Measurements from ENCODE around the gene THAP12.
A peak's percentile ranks its signal among the peaks of the same experiment; 100 is the strongest.
"Not testable (repeated sequence)": the region's sequence is repeated elsewhere in the genome, so short reads cannot be mapped to it uniquely, and the experiment has no call there.

THAP12 gene

DNA sequence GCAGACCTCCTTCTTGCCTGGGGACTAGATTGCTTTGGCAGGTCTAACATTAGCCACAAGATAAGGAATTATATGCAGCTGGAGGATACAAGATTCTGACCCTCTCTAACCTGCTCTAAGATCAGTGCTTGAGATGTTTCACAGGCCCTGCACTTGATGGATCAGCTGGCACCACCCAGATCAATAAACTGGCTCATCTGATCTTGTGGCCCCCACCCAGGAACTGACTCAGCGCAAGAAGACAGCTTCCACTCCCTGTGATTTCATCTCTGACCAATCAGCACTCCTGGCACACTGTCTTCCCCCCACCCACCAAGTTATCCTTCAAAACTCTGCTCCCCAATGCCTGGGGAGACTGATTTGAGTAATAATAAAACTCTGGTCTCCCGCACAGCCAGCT is 57.6 kb downstream of the THAP12 start:
- DNase-seq: peak in 1 of 5 donors; percentile 18

DNA sequence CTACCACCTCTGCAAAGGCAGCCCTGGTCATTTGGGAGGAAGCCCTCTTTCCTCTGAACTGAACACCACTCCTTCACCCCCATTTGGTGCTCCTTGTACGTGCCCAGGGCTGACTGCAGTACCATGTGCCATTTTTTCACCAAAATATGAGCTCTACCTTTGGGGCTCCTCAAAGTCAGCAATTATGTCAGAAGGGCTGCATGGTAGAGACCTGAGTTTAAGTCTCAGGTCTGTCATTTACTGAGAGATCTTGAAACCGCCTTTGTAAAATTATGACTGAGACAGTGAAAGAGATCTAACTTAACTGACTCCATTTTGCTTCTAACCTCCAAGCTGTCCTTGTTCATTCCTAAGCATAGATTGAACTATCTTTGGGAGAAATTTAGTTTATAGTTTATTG is 58.0 kb downstream of the THAP12 start:
- no peak for DNase-seq

DNA sequence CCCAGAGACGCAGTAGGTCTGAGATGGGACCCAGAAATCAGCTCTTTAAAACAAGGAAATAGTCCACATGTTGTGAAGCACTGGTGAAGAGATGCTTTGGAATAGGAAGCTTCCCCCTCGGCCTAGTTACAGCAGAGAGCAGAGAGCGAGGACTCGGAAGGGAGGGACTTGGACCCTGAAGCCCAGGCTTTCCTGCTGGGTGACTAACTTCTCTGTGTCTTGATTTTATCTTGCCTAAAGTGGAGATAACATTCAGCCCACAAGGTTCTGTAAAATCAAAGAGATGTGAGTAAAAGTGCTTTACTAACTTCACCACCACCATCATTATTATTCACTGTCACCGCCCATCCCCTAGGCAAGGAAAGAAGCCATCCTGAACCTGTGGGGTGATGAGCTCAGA is 58.4 kb downstream of the THAP12 start:
- DNase-seq: peak in 1 of 5 donors; percentile 9

DNA sequence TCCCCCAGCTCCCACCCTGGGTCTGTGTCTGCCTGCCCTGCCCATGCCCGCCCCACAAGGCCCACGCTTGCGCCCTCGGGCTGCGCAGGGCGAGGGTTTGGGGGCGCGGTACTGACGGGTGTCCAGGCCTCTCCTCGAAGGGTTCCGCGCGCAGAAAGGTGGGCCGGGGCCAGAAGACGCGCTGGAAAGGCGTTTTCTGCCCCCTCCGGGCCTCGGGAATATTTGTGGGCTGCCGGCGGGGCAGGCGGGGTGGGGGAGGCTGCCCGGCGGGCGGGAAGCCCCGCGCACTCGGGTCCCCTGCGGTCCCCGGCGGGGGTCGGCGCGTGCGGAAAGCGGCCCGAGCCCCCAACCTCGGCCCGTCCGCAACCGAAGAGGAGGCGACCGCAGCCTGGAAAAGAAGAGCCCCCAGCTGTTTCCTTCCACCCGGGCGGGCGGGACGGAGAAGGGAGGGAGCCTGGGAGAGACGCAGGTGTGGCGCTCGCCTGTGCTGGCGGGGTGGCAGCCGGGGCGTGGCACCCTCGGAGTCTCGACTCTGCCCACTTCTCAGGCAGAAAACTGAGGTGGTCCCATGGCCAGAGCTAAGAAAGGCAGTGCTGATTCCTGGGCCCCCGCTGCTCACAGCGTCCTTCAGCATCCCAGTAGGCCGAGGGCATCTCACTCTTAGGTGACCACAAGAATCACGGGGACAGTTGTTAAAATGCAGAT is 59.0 kb downstream of the THAP12 start:
- DNase-seq: no peak

DNA sequence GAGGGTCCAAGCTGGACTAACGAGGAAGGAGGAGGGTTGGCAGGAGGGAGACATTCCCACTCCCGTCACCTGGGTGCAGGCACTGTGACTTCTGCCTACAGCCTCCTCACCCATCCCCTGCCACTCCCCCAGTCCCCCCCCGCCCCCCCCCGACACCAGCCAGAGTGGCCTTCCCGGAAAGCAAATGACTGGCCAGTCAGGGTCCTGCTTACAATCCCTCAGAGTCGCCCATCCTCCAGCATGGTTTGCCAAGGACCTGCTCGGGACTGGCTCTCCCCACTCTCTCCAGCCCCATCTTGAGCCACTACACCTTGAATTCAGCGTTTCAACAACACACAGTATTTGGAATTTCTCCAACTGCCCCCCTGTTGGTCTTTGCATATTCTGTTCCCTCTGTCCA is 59.6 kb downstream of the THAP12 start:
- no peak for DNase-seq

DNA sequence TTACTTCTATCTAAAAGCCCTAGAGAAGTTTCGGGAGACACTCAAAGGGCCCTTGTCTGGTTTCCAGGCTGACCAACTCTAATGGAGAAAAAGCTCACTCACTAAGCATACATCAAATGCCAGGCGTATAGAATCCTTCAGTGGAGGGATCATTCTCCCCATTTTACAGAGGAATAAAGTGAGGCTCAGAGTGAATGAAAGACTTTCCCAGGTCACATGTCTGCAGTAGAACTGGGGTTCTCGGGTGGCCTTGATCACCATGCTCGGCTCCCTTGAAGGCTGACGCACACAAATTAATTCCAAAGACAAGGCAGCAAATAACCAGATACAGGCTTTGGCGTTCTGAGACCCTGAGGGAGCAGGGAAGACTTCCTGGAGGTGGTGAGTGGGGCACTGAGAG is 60.0 kb downstream of the THAP12 start:
- DNase-seq: no peak

DNA sequence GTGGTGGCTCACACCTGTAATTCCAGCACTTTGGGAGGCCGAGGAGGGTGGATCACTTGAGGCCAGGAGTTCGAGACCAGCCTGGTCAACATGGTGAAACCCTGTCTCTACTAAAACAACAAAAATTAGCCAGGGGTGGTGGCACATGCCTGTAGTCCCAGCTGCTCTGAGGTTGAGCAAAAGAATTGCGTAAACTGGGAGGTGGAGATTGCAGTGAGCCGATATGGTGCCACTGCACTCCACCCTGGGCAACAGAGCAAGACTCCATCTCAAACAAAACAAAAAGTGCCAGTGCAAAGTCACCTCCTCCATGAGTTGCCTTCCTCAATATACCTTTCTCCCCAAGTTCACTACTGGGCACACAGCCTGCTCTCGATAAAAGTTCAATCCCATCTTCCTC is 61.1 kb downstream of the THAP12 start:
- DNase-seq: not testable (repeated sequence)

DNA sequence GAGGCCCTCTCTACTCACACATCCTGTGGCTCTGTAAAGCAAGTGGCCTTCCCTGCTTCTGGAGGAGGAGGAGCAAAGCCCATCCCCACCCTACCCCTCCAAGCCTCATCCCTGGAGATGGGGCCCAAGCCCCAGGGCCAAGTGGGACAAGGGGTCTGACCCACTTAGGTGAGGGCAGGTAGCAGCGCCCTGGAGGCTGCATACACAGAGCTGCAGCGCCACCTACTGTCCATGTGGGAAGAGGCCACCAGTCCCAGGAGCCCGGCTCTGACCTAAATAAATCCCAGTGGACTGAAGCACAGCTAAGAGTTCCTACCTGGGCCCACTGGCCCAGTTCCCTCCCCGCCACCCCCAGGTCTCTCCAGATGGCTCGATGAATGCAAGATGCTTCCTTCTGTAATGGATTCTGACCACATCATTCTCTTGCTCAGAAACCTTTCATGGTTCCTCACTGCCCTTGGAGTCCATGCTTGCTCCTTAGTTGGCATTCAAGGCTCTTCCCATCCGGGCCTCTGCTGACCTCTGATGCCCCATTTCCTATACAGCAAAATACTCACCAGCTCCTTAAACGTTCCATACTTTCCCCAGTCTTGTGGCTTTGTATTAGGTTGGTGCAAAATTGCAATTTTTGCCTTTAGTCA is 62.1 kb downstream of the THAP12 start:
- DNase-seq: peak; percentile 68 to 85 (median 75)

DNA sequence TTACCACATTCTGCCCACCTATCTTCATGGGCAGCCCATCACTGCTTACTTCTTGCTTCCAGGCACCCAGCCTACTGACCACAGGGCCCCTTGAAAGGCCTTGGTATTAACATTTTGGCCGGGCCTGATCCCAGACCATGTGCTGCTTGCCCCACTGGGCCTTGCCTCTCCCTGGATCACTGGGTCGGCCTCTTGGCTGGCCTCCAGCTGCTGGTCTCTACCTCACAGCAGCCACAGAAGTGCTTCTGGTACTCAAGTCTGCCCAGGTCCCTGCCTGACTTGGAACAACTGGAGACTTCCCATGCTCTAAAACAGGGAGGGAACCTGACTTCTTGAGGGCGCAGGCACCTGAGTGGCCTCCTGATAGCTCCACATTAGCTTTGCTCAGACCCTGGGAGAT is 63.6 kb downstream of the THAP12 start:
- no peak for DNase-seq

DNA sequence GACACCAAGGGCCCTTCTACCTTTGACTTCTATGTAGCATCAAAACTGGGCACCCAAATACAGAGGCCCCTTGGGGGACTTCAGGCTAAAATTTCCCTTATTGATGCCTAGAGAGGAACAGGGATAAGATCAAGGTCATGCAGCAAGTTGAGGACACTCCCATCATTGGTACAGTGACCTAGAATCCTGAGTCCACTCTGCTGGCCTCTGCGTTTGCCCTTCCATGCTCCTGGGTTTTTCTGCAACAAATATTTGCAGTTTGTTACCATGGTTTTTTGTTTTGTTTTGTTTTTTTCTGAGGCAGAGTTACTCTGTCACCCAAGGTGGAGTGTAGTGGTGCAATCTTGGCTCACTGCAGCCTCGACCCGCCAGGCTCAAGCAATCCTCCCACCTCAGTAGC is 64.2 kb downstream of the THAP12 start:
- no peak for DNase-seq

DNA sequence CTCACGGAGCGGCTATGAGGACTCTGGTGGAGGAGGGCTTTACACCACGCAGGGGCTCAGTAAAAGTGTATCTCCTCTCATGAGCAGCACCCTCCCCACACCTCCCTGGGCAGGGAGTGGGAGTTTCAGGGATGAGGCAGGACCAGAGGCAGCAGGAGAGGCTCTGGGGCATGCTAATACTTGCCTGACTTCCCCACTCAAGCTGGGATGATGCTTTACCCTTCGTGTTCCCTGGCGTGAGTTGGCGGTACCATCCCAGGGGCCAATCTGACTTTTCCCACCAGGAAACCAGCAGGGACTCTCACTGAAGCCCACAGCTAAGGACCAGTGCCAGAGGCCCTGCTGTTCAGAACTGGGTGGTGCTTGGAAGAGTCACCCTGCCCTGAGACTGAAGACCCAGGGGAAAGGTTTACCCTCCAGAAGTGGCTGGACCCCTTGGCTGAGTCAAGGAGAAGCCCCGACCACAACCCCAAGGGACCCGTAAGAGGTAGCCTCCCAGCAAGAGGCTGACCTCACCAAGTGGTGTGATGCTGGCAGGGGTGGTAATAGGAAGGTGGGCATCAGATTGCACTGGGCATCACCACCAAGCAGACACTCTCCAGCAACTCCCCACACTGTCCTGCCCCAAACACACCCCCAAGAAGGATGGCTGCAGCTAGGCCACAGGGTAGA is 65.6 kb downstream of the THAP12 start:
- no peak for DNase-seq

DNA sequence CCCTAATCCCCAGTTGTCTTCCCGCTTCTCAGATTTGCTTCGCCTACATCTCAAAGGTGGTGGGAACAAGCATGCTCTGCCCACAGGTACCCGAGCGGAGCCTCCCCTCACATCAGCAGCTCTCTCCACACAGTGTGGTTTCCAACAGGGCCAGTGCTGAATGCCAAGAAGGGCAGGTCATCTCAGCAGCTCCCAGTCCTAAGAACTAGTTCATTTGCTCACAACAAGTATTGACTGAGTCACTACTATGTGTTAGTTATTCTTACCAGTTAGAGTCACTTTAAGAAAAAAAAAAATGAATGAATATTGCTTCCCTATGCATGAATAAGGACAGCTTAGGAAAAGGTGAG is 66.2 kb downstream of the THAP12 start:
- DNase-seq: no peak

DNA sequence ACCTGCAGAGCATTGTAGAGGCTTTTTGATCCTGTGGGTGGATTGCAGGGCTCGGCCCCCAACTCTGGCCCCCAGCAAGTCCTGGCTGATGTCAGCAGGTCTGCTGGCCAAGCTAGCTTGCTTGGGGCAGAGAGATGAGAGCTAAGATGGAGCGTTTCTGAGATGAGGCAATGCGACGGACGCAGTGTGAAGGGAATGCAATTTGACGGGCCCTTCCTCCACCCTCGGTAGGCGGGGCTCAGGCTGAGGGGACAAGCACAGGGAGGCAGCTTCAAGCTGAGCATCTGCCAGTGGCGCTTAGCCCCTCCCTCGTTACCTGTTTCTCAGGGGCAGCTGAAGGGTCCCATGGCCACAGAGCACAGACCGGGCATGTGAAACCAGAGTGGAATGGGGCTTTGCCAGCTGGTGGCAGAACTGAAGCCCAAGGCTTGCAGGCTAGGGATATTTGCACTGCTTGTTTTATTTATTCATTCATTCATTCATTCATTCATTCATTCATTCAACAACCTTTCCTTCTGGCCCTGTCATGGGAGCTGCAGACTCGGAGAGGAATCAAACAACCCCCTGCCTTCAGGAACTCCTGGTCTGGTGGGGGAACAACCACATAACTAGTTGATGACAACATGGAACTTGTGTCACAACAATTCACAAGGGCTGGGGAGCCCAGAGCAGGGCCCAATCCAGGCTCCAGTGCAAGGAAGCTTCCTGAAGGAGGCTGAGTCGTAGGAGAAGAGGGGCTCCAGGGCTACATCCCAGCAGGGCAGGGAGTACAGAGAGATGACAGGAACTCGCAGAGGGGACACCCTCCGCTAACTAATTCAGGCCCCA is 66.8 kb downstream of the THAP12 start:
- no peak for DNase-seq

DNA sequence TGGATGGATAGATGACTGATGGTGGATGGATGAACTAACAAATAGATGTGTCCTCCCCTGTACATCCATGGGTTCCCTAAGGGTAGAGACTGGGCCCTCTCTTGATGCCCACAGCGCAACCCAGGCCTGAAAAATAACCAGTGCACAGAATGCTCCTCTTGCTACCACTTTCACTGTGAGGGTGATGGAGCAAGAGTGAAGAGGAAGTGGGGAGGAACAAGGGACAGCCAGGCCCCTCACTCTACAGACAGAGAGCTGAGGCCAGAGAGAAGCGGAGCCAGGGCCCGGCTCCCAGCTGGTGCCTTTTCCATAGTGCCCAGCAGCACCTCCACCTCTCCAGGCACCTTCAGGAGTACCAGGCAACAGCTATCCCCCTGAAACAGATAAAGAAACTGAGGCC is 67.7 kb downstream of the THAP12 start:
- no peak for DNase-seq

DNA sequence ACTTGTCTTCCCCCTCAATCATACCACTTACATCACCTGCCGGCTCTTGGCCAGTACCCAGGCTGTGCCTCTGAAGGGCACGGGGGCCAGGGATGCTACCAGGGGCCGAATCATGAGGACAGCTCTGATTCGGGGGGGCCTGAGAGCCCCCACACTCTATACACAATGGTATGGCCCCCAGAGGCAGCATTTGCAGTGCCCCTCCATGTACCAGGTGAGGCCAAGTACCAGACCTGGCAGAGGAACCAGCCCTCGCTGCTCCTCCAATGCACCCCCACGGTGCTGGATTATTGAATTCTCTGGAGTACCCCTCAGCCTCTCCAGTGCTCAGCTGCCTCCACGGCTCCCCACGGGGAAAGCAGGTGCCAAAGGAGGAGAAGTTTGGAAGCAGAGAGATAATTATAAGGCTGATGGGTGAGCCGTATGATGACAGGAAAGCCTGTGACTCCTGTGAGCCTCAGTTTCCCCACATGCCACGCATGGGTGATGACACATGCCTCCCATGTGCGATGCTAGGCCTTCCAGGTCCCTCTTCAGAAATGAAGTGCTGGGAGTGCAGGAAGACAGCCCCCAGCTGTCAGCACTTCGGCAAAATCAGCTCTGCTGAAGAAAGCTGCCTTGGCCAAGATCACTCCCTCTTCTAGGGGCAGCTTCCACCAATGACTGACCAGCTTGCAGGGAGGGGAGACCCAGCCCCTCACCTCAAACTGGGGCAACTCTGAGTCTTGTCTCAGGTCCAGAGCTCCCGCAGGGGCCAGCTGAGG is 69.9 kb downstream of the THAP12 start:
- DNase-seq: no peak

DNA sequence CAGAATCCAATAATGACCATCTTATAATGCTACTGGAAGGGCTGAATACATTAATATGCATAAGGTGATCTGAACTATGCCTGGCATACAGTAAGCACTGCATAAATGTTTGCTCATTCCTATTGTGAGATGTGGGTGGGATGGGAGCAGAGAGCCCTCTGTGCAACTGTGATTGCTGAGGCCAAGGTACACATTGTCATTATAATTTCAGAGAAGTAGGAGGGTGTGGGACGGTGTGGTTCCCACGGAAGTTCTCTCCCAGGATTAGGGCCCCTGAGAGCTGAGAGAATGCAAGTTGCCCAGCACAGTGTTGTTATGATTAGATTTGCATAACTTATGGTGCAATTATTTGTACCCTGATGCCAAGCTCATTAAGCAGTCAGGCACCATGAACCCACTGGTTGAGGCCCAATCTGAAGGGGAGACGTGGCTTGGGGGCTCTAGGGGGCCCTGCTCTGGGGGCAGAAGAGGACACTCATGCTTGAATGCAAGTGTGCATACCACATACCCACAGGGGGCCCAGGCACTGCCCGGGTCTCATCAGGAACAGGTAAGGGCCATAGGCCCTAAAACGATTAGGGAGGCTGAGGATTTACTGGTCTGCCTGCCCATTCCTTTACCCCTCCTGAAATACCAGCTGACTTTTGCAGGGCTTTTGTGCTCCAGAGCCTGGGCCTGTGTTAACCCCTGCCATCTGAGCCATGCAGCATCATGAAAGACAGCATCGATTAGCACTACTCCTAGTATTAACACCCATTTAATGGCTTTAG is 72.8 kb downstream of the THAP12 start:
- no peak for DNase-seq

DNA sequence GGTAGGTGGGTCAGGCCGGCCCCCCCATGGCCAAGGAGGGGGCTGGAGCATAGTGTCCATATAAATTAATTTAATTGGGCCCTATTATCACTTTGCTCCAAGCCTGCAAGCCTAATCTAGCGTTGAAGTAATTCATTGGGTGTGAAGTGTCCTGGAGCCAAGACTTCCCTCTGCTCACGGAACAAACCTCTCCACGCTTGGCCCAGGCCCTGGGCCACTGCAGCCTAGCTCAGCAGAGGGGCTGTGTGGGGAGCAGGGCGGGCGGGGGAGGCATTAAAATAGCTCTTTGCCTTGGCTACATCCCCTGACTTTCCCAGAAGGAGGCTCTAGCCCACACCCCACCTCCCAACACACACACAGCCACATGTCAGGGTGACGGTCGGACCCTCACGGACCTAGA is 73.5 kb downstream of the THAP12 start:
- no peak for DNase-seq

DNA sequence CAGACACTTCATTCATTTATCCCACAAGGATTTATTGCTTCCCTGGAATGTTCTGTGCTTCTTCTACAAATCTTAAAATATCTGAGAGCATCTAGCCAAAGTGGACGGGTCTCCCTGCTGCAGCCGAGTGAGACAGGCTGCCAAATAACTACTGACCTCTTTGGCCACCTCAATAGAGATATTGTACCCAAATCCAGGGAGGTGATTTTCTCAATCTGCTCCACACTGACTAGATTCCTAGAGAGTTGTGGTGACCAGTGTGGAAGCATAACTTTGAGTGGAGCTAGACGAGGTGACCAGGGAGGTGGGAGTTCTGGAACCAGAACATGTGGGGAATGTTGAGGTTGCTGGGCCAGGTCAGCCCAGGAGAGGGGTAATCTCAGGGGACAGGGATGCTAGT is 77.5 kb downstream of the THAP12 start:
- DNase-seq: no peak

DNA sequence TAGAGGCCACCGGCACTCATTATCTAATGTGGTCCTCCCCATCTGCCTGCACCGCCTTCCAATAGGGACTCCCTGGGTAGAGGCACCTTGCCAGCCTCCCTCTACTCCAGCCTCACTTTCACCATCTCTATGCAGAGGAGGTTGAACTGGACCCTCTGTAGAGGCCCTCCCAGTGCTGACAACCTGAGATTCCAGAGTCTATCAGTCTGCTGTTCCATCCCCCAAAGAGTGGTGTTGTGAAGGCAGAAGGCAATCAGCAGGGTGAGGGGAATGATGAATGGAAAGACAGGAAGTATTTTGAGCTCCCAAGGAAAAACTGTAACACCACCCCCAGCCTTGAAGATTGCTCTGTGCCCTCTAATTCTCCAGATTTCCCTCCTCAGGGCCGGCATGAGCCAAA is 77.9 kb downstream of the THAP12 start:
- no peak for DNase-seq
